Subcutaneous abdominal adipose tissue (tissue), 5 donors: ENCODE measurements around the gene ATXN1.

Experiments
- H3K27ac ChIP-seq: one replicate; pipeline ENCODE4 v1.7.0; 2013; ENCODE audit warnings: low read depth, mild to moderate bottlenecking, inconsistent platforms, low read length, moderate library complexity
- H3K27me3 ChIP-seq, 5 donors: one replicate each; pipeline ENCODE4 v1.7.0; 2013; ENCODE audit warnings: low read length in 5 of 5, inconsistent platforms in 1 of 5; ENCODE audit not compliant: control insufficient read depth in 5 of 5, insufficient read depth in 4 of 5
- H3K36me3 ChIP-seq, 5 donors: one replicate each; pipeline ENCODE4 v1.7.0; 2013; ENCODE audit warnings: low read length in 5 of 5; ENCODE audit not compliant: control insufficient read depth in 5 of 5, insufficient read depth in 5 of 5
- H3K4me1 ChIP-seq, 5 donors: one replicate each; pipeline ENCODE4 v1.7.0; 2013; ENCODE audit warnings: low read length in 5 of 5, mild to moderate bottlenecking in 3 of 5, moderate library complexity in 1 of 5; ENCODE audit not compliant: control insufficient read depth in 5 of 5, insufficient read depth in 5 of 5
- H3K4me3 ChIP-seq, 5 donors: one replicate each; pipeline ENCODE4 v1.7.0; 2013; ENCODE audit warnings: low read length in 5 of 5, low read depth in 1 of 5
- H3K9ac ChIP-seq, 5 donors: one replicate each; pipeline ENCODE4 v1.7.0; 2013; ENCODE audit warnings: low read length in 5 of 5, mild to moderate bottlenecking in 4 of 5, moderate library complexity in 3 of 5
- H3K9me3 ChIP-seq, 5 donors: one replicate each; pipeline ENCODE4 v1.7.0; 2013; ENCODE audit warnings: low read length in 5 of 5; ENCODE audit not compliant: control insufficient read depth in 5 of 5
- donor health status: healthy.
- donor health status: healthy.
- donor health status: healthy.
- donor health status: healthy.
- donor health status: healthy.

ATXN1 gene

DNA sequence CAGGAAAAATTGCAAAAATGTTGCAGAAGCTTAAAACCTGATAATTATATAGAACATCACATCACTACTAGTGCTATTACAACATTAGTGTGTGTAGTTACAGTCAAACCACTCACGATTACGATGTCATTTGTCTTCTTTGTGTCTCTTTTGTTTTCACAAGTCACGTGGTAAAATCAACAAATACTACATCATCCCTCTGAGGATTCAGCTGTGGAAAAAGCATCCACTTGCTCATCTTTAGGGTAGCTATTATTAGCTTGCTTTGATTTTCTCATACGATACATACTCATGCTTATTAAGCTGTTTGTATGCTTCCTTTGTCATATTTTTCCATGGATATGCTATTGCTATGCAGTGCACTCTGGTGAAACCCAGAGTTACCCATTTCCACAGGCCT, 22.2 kb upstream of the ATXN1 start:
- no peaks in the 10 kb centered on the region for H3K27me3 ChIP-seq
- no peaks in the 10 kb centered on the region for H3K9me3 ChIP-seq
- H3K9ac ChIP-seq = no peak overlapping the region
- H3K4me3 ChIP-seq = no peak overlapping the region
- H3K36me3 ChIP-seq = no peaks in the 10 kb centered on the region
- H3K27ac ChIP-seq = no peak overlapping the region
- no peaks in the 10 kb centered on the region for H3K4me1 ChIP-seq

- no peak overlapping the region for H3K9ac ChIP-seq
- no peaks in the 10 kb centered on the region for H3K4me1 ChIP-seq
- H3K4me3 ChIP-seq = no peak overlapping the region
- H3K27ac ChIP-seq = no peak overlapping the region
- no peaks in the 10 kb centered on the region for H3K9me3 ChIP-seq
- H3K27me3 ChIP-seq = no peaks in the 10 kb centered on the region
- H3K36me3 ChIP-seq = no peaks in the 10 kb centered on the region
Measured at GRCh38 chr6:16782278-16782677, 21.0 kb upstream of the ATXN1 start.

DNA sequence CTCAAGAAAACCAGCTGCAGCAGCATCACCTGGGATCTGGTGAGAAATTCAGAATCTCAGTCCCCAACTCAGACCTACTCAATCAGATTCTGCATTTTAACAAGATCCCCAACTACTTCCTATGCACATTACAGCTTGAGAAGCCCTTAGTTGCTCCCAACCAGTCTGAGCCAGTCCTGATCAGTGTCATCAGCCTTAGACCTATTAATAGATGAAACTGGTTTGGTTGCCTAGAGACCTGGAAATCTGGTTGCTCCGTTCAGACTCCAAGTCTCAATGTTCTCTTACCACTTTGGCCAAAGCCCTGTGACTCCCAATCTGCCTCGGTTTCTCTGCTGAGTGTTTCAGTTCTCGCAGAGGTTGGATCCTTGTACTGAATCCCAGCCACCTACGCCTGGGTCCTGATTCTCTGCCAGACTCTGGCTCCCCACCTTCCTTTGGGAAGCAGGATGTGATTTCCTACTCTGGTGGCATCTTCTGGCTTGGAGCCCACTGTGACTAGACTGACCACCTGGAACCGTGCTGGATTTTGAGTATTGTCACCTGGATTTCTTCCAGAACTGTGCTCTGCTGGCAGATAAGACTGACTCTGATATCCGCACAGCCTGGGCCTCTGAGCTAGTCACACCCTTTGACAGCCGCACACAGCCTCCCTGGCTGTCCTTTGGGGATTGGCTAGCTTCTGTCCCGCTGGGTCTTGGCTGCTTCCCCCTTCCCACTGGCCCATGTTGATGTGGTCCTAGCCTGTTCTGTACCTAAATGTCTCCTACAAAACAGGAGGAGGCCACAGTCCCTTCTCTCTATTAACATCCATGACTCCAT, 20.3 kb upstream of the ATXN1 start:
- H3K27ac ChIP-seq = no peak overlapping the region
- H3K9me3 ChIP-seq = no peaks in the 10 kb centered on the region
- H3K4me3 ChIP-seq = no peak overlapping the region
- no peaks in the 10 kb centered on the region for H3K36me3 ChIP-seq
- no peak overlapping the region for H3K9ac ChIP-seq
- no peaks in the 10 kb centered on the region for H3K27me3 ChIP-seq
- peaks cover 0 to 4% (median 3%) of the 10 kb centered on the region in 5 donors for H3K4me1 ChIP-seq

DNA sequence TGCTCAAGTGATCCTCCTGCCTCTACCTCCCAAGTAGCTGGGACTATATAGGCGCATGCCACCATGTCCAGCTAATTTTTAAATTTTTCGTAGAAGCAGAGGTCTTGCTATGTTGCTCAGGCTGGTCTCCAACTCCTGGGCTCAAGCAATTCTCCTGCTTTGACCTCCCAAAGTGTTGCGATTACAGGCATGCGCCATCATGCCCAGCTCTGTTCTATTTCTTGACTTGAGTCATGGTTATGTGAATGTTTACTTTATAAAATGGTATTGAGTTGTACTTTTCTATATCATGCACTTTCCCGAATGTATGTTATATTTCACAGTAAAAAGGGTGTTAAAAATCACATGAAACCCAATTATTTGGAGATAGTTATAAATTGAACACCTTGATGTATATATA, 17.3 kb upstream of the ATXN1 start:
- Histone ChIP-seq H3K27me3 (no peaks in the 10 kb centered on the region), H3K27ac (no peak overlapping the region), H3K36me3 (no peaks in the 10 kb centered on the region), H3K9me3 (no peaks in the 10 kb centered on the region), H3K4me1 (peaks cover 0 to 27% (median 18%) of the 10 kb centered on the region in 5 donors), H3K4me3 (no peak overlapping the region), H3K9ac (no peak overlapping the region)

- Histone ChIP-seq H3K4me3 (no peak overlapping the region), H3K4me1 (peaks cover 0 to 34% (median 24%) of the 10 kb centered on the region in 5 donors), H3K9ac (no peak overlapping the region), H3K36me3 (no peaks in the 10 kb centered on the region), H3K27ac (no peak overlapping the region), H3K9me3 (no peaks in the 10 kb centered on the region), H3K27me3 (no peaks in the 10 kb centered on the region)
Measured at GRCh38 chr6:16777794-16778193, 16.5 kb upstream of the ATXN1 start.

- Histone ChIP-seq H3K9me3 (no peaks in the 10 kb centered on the region), H3K4me1 (peaks cover 0 to 36% (median 24%) of the 10 kb centered on the region in 5 donors), H3K4me3 (no peak overlapping the region), H3K36me3 (no peaks in the 10 kb centered on the region), H3K27ac (peak overlapping the region; percentile 72), H3K27me3 (no peaks in the 10 kb centered on the region), H3K9ac (no peak overlapping the region)
Measured at GRCh38 chr6:16776394-16777017, 15.2 kb upstream of the ATXN1 start.

GRCh38 chr6:16774437-16774836, 13.2 kb upstream of the ATXN1 start:
- H3K27ac ChIP-seq = no peak overlapping the region
- H3K27me3 ChIP-seq = no peaks in the 10 kb centered on the region
- peaks cover 0 to 48% (median 35%) of the 10 kb centered on the region in 5 donors for H3K4me1 ChIP-seq
- H3K9ac ChIP-seq = no peak overlapping the region
- no peaks in the 10 kb centered on the region for H3K36me3 ChIP-seq
- H3K4me3 ChIP-seq = no peak overlapping the region
- H3K9me3 ChIP-seq = no peaks in the 10 kb centered on the region

DNA sequence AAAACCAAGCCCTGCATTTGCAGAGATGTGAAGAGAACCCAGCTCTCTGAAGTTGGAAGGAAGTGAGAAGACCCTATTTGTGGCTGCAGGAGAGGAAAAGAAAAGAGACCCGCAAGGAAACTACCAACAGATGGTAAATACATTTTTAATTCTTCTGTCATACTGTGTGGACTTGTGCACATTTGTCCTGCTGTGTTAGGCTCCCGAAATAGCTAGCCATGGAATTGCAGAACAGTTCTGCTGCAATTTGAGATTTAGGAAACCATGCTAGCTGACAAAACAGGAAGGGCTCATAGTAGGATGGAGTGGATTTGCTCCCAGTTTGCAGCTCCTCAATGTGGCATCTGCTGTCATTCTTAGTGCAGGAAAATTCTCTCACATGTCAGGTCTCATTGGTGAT, 12.1 kb upstream of the ATXN1 start:
- Histone ChIP-seq H3K36me3 (no peaks in the 10 kb centered on the region), H3K27ac (no peak overlapping the region), H3K9ac (no peak overlapping the region), H3K4me3 (no peak overlapping the region), H3K27me3 (no peaks in the 10 kb centered on the region), H3K9me3 (no peaks in the 10 kb centered on the region), H3K4me1 (peaks cover 0 to 59% (median 46%) of the 10 kb centered on the region in 5 donors)

DNA sequence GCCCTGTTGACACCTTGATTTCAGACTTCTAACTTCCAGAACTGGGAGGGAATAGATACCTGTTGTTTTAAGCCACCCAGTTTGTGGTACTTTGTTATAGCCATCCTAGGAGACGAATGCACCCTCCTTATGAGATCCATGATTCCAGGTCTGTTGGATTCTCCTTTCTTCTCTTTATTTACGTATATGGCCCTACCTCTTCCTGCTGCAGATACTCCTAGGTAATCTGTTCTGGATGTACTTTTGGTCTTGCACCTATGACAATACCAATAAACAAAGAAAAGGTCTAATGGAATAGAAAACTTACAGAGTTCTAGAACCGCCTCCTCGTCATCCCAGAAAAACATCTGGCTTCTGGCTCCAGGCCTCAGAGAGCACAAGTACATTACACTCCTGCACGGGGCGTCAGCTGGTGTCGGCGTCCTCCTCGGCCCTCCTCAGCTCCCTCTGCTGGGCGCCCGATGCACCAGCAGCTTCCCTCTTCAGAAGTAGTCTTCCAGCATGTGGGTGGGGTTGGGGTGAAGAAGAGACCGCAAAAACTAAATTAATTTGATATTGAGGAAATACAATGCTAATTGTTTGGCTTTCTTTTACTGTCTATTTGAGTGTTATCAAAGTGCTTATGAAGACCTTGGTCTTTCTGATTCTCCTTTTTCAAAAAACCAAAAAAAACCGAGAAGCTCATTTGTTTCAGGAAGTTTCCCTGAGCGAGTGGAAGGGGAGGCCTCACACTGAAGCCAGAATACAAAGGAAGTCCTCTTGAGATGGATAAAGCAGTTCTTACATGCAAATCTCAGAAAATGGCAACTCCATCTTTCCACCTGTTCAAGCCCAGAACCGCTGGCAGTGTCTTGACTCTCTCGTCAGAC, 9.7 kb upstream of the ATXN1 start:
- Histone ChIP-seq H3K4me3 (no peak overlapping the region), H3K4me1 (peaks cover 0 to 61% (median 48%) of the 10 kb centered on the region in 5 donors), H3K9ac (no peak overlapping the region), H3K27me3 (no peaks in the 10 kb centered on the region), H3K36me3 (no peaks in the 10 kb centered on the region), H3K27ac (no peak overlapping the region), H3K9me3 (no peaks in the 10 kb centered on the region)

DNA sequence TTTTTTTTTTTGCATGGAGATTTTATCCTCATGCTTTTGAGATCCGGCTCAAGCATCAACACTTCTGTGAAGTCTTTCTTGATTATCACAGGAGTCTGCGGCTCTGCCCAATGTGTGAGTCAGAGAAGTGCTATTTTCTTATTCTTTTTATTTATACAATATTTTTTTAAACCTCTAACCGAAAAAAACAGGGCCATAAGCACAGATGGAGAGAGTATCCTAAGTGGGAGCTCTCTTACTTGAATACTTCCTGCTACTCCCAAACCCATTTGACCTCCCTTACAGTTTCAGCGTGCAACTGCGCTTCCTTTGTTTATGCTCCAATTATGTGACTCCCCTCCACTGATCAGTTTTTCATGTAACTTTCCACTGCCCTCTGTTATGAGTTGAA, 8.7 kb upstream of the ATXN1 start:
- H3K4me1 ChIP-seq = peaks cover 0 to 55% (median 48%) of the 10 kb centered on the region in 5 donors
- no peaks in the 10 kb centered on the region for H3K27me3 ChIP-seq
- peak overlapping the region; percentile 69 for H3K27ac ChIP-seq

More for the DNA sequence above, 8.7 kb upstream of the ATXN1 start:
- no peaks in the 10 kb centered on the region for H3K36me3 ChIP-seq
- H3K4me3 ChIP-seq = no peak overlapping the region
- no peaks in the 10 kb centered on the region for H3K9me3 ChIP-seq
- H3K9ac ChIP-seq = no peak overlapping the region
